IPS DF 4.7 (cell line): ENCODE data around the gene RGS8.

Experiments used
- DNase-seq: peaks from one replicate; pipeline ENCODE4 v3.0.0-alpha.2; 2013; ENCODE audit warnings: low spot score; ENCODE audit errors: extremely low read depth

The RGS8 gene

DNA sequence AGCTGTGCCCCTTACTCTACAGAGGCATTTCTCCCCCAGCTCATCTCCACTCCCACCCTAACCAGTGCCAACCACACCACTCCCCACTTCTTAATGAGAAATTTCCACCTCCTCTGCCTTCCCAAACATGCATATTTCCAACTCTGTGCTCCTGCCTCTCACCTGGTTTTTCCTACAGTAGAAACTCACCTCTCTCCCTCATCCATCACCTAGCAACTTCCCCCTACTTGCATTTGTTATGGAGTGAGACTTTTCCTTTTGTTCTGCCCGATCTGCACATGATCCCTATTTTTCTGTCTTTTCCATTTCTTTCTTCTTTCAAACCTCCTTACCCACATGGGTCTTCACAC, 11.9 kb downstream of the RGS8 start:
- no peak for DNase-seq

DNA sequence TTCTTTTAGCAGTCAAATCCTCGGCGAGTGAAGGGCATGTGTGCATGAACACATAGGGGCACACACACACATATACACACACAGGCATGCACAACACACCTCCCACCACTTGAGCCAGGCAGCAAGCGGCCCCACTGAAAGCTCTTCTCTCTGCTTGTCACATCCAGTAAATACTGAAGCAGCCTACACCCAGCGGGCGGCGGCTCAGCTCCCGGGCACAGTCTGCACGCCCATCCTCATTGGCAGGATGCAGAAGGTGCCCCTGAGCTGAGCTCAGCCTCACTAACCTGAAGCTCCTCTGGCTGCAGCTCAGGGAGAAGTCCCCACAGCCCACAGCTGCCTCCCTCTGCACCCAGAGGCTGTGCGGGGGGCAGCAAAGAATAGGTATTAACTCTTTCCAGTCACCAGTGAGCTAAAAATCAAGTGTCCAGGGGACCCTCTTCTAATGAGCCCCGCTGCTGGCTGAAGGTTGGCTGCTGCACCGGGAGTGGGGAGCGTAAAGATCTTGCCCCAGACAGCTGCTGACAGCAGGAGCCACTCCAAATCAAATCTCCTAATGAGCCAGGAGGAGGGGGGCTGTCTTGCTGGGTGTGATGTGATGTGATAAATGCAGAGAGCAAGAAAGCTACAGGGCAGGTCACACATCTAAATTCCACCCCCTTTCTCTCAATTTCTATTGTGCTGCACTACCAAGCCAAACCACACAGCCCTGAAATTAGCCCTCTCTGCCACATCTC, 12.5 kb downstream of the RGS8 start:
- DNase-seq: no peak

DNA sequence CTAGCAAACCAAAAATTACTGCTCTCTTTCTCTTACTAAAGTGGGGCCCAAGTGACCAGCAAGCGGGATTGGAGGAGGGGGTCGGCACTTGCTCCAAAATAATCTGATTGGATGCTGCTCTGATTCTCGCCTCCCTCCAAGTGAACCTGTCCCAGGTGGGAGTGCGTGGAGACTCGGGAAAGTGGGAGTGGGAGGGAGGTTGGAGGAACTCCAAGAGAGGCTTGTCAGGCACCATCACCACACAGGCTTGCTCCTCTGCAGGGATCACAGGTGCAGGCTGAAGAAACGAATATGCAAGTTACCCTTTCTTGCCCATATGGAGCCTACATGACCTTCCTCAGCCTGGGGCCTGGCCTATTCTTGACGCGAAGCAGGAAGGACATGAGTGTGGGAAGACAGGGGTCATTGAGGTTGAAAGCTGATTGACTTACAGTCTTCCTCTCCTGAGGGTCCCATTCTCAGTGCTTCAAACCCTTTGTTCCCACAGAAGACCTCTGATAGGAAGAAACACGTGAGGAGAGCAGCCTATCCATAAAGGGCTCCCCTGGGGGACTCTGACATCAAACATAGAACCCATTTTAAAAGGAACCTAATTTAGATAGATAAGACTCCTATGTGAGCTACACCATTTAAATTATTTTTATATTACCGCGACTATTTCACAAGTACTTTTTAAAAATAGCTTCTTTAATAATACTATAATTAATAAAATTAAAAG, 14.2 kb downstream of the RGS8 start:
- DNase-seq: no peak

DNA sequence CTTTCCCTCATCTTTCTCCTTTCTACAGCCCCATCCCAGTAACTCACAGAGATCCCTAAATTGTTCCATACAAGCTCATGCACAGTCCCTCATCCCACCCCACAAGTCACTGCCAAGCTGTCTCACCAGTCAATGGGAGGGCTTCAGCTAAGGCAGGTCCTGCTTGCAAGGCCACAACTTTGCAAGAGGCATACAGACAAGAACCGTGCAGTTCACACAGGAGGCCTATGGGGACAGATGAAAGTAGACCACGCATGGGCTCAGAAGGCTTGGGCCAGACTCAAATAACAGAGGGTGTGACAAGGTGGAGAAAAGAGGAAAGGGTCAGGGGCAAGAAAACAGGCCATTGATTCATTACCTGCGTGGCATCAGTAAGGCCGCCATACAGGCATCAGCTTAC, 15.1 kb downstream of the RGS8 start:
- no peak for DNase-seq

DNA sequence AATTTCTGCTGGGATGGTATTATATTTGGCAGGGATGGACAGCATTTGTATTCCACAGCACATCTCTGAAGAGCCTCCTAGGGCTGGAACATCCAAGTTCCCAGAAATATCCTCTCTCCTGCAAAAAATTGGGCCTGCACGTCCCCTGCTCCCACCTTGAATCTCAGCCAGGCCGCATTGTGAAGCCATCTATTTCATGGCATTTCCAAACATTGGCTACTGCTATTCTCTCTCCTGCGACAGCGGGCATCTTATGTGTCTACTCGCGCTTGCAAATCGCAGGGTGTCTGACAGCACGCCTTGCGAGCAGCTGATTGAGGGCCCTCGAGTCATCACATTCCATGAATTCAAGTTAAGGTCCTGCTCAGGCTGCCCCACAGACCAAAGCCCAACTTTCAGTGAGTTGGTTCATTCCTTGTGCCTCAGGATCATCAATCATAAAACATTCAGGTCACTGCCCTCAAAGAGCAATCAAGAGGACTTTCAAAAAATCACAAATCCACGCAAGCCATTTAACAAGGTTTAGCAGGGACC, 15.8 kb downstream of the RGS8 start:
- DNase-seq: no peak

DNA sequence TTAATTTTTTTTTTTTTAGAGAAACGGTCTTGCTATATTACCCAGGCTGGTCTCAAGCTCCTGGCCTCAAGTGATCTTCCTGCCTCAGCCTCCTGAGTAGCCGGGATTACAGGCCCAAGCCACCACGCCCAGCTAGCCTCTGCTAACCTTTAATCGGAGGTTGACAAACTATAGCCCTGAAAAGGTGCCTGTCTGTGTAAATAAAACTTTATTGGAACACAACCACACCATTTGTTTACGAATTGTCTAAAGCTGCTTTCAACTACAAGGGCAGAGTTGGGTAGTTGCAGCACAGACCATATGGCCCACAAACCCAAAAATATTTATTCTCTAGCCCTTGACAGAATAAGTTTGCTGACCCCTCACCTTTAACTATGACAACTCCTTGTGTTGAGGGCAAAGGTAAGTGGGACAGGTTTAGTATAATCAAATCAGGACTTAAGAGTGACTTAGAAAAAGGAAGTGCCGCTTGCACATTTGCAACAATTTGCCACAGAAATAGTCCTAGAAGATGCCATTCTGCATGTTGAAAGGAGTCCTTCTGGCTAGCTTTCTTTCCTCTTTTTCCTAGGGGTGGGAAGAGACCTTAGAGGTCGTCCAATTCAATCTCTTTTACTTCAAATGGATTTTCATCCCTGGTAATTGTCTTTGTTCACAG, 16.4 kb downstream of the RGS8 start:
- no peak for DNase-seq

DNA sequence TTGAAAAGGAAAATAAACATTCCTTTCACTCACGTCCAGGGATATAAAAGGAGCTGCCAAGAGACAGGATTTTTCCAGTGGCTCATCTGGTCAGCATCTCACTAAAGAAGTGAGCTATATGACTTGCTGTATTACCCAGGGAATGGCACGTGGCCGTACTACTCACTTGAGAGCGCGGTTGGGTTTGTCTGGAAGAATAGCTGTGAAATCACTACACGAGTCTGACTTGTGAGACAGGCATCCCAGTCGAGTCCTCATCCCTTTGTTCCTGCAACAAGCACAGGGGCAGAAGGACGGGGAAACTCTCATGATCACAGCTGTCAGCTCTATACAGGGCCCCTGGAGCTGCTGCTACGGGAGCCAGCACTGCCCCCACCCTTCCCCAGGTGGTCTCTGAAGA, 17.7 kb downstream of the RGS8 start:
- no peak for DNase-seq

DNA sequence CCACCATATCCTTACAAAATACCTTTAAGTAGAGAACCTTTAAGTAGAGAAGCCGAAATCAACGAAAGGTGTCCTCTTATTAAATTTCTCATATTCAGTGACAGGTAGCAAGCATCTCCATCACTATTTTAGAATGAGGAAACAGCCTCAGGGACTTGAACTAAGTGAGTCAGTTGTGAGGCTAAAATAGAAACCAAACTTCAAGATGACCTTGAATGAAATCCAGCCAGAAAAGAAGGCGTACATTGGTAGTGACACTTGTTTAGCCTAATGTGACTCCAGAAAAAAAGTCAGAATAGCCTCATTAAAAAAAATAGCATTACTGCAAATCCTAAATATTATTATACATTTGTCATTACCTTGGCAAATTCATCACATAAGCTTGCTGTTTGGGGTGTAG, 20.1 kb downstream of the RGS8 start:
- DNase-seq: no peak

DNA sequence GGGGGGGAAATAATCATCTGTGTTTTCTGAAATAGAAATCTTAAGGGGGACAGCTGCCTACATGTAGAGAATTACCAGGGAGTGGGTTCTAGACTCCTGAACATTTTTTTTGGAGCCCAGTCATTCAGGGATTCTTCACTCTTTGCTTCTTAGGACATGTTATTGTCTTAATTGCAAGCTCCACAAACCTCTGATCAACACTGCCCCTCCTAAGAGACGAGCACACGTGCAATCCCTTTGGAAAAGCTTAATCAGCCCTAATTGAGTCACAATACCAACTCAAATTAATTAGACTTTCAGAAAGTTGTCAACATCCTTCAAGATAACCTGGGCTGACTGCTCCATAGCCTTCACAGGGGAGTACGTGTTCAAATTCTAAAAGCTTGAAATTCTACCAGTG, 21.4 kb downstream of the RGS8 start:
- no peak for DNase-seq

DNA sequence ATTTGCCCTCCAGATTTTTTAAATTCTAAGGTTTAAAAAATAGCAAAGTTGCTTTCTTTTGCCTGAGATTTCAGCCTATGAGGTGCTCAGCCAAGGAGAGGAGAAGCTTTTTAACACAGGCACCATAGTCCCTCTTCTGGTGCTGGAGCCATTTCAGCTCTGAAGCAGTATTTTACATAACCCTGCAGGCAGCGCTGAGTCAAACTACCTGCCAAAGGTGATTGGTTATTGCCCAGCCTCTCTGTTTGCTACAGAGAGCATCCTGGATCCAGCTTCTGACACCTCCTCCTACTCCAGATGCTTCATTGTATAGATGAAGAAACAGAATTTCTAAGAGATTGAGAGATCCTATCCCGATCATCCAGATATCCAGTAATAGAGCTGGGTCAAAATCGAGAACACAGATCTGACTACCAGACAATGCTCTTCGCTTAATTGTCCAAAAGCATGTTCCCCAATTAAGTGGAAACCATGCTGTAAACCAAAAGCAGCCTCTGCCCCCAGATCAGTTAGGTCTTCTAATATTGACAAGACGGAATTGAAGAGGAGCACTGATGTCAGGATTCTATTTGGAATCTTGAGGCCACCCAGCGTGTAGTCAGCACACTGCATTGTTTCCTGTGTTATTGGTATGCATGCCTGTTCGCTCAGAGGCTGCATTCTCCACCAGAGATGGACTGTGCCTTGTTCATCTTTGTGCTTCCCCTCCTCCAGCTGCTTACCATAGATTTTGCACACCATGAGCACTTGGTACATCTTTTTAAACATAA, 22.1 kb downstream of the RGS8 start:
- no peak for DNase-seq

DNA sequence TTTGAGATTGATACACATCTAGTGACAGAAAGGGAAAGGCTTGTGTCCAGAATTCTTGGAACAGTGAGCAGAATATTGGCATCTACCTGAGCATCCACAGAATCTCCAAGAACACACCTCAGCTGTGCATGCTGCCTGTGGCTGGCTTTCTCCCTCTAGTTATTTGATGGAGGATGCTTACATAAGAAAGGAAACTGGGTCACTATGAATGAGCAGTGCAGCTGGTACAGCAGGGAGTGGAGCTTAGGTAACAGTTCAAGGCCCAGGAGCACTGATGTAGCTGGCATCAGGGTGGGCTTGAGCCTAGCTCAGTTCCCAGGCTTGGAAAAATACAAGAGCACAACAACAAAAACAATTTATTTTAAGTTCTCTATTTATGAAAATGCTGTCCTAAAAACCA, 26.3 kb downstream of the RGS8 start:
- DNase-seq: no peak

DNA sequence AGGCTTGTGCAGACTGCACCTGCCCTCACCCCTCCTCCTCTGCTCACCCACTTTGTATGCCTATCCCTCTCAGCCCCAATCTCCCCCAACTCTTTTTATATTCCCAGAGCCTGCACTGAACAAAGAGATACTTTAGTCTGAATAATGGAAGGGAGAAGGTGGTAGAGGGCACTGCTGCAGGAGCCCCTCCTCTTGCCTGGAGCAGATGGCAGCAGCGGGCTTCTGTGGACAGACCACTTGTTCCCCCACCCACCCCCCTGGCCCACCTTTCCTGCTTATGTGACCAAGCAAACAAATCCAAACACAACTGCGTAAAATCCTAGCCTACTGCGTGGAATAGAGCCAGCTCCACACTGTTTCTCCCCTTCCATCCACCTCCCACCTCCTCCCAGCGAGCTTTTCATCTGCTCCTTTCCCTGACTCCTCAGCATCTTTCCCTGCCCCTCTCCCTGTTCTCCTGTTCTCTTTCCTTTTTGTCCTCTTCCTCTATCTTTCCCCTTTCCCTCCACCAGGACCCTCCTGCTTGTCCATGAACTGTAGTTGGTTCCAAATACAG, 27.5 kb downstream of the RGS8 start:
- DNase-seq: no peak

DNA sequence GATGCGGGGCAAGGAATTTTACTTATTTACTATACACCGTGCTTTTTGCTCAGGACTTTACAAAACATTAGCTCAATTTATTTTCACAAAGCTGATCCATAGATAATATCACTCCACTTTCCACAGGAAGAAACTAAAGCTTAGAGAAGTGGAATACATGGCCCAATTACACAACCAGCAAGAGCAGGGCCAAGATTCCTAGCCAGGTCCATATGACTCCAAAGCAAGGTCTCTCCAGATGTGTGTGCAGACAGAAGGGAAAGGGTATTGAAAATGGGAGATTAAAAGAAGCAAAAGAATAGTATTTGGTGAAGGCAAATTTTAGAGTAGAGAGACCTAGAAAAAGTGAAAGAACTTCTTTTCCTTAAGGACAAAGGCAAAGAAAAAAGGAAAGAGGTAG, 30.4 kb downstream of the RGS8 start:
- DNase-seq: no peak

DNA sequence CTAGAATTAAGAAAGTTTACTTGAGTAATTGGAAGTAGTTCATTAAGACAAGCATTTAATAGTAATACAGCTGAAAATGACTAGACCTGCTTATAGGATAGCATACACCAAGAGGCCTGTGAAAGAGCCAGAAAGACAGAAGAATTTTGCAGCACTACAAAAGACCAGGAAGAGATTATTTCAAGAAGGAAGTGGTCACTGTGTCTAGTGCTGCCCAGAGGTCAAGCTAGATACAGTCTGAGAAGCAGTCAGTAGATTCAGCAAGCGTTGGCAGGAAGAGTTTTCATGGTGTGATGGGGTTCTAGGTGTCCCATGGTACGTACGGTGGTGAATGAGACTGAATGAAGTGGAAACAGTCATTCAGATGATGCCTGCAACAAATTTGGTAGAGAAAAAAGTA, 31.5 kb downstream of the RGS8 start:
- no peak for DNase-seq

DNA sequence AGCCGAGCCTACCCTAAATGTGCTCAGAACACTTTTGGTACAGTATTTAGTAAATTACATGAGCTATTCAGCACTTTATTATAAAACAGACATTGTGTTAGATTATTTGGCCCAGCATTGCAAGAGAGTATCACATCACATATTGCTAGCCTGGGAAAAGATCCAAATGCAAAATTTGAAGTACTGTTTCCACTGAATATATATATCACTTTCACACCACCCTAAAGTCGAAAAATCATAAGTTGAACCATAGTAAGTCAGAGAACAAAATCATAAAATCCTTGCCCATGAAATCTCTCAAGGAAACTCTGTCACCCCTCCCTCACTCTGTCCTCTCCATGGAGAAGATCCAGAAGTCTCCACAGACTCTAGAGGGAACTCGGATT, 33.1 kb downstream of the RGS8 start:
- DNase-seq: no peak

DNA sequence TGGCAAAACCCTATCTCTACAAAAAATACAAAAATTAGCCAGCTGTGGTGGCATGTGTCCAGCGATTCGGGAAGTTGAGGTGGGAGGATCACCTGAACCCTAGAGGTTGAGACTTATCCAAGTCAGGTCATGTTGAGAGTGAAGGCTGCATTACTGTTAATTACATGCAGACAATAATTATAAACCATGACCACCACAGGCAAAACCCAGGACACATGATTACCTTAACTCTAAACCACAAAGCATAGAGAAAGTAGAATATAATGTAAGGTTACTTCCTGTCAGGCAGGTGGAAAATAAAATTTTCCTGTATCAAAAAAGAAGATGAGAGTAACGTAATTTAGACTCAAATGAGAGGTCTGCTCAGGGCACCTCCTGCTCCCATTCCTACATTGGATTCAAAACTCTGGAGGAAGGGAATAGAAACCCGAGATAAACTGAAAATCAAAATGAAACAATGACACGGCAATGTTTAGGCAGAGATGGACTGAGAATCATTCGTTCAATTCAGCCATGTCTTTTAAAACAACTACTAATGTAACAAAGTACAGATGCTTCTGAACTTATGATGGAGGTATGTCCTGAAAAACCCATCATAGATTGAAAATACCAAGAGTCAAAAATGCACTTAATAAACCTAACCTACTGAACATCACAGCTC, 33.6 kb downstream of the RGS8 start:
- no peak for DNase-seq

DNA sequence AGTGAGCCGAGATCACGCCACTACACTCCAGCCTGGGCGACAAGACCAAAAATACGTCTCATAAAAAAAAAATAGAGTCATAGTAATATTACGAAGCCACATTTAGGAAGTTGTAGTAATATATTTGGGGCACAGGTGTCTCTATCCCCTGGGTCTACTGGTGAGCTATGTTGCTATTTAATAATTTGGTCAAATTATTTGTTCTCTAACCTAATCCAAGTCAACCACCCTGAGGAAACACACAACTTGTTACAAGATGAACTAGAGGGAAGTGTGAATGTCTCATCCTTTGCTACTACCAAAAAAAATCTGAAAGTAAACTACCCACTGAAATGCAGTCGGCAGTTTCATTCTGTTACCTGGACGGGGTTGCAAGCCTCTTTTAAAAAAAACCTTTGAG, 35.3 kb downstream of the RGS8 start:
- no peak for DNase-seq

DNA sequence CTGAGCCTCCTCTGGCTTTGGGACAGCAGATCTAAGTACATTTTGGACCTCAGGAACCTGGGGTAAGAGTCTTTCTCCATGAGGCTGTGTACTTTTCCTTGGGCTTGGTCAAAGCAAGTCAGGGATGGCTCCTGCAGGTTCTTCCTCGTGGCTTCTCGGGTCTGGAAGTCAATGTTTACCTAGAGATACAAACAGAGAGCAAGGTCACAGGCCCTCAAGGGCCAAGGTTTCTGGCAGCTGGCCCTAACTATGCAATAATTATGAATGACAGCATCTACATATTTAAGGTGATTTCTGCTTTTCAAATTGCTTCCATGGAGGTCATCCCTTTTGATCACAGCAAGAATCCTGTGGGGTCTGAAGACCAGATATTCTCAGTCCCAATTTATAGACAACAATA, 37.6 kb downstream of the RGS8 start:
- no peak for DNase-seq

DNA sequence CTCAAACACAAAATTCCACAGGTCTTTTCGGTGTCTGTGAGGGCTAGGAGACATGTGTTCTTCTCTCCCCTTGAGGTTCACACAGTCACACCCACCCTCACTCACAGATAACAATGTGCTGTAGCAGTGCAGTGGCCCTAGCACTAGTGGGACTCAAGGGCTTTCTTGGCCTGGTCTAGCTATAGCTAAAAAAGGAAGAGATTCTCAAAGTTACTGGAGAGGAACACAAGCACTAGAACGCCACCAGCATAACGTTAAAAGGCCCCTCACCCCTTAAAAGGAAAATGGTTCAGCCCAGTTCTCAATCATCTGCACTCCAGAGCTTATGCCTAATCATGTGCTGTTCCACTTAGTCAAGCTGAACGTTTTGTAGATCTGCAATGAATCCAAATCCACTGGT, 39.5 kb downstream of the RGS8 start:
- DNase-seq: no peak

DNA sequence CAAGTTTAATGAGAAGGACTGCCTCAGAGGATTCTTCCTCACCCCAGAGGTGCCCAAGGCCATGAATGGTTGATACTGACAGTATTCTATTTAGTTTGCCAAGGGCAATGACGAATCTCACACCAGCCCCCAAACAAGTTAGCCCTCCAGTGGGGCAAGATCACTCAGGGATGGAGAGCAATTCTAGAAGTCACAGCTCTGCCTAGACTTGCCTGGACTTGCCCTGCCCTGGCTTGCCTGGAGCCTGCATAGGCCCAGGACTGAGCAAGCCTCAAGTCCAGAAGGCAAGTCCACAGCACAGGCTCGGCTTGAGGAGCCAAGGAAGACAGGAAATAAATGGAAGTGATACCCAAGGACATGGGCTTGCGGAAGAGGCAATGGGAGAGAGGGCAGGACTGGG, 40.7 kb downstream of the RGS8 start:
- no peak for DNase-seq

DNA sequence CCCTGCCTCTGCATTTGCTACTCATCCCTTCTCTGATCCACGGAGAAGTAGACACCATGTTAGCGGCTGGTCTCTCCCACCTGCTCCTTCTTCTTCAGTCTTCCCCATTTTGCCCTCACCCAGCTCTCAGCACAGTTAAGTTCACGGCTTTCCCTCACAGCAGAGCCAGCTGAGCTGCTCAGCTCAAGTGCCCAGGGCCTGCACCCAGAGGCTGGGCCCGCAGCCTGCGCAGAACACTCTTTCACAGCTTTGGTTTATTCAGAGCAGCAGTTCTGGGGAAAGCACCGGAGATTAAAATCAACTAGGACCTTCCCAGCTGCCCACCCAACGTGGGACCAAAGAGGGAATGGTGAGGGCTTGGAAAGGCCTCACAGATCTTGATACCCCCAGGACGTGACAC, 41.9 kb downstream of the RGS8 start:
- DNase-seq: no peak
